GM12878 (cell line): ENCODE results near the gene EFCAB10.

Experiments used
- ATF2 ChIP-seq: IDR thresholded peaks from 2 replicates; pipeline ENCODE4 v1.6.1; 2012; ENCODE audit warnings: low read length, inconsistent platforms
- ATF3 ChIP-seq: IDR thresholded peaks from 2 replicates; pipeline ENCODE4 v1.6.1; 2011; ENCODE audit warnings: low read depth, mild to moderate bottlenecking, low read length, moderate library complexity, borderline replicate concordance; ENCODE audit errors: extremely low read depth
- CREB1 ChIP-seq: IDR thresholded peaks from 2 replicates; pipeline ENCODE4 v1.6.1; 2012; ENCODE audit warnings: low read depth, mild to moderate bottlenecking, inconsistent platforms
- CTCF ChIP-seq, 3 experiments: IDR thresholded peaks in 2 of 3; conservative IDR thresholded peaks in 1 of 3; 2 replicates each; pipeline ENCODE4 v1.5.1; 2011; ENCODE audit warnings: low read depth in 3 of 3, low read length in 3 of 3, mild to moderate bottlenecking in 3 of 3, control low read depth in 2 of 3, moderate library complexity in 2 of 3, inconsistent platforms in 1 of 3, mixed read lengths in 1 of 3; ENCODE audit not compliant: control insufficient read depth in 2 of 3, insufficient read depth in 1 of 3; ENCODE audit errors: extremely low read depth in 1 of 3
- IRF4 ChIP-seq: IDR thresholded peaks from 2 replicates; pipeline ENCODE4 v1.6.1; 2011; ENCODE audit warnings: low read depth, low read length
- MAX ChIP-seq: IDR thresholded peaks from 2 replicates; pipeline ENCODE4 v1.6.1; 2012; ENCODE audit warnings: low read depth, low read length, improper control_type of control experiment
- POLR2A ChIP-seq: IDR thresholded peaks from 2 replicates; pipeline ENCODE4 v1.6.1; 2011; ENCODE audit warnings: low read depth, mild to moderate bottlenecking, low read length
- REST ChIP-seq: IDR thresholded peaks from 2 replicates; pipeline ENCODE4 v1.6.1; 2012; ENCODE audit warnings: mild to moderate bottlenecking, low read depth, low read length
- USF1 ChIP-seq: IDR thresholded peaks from 2 replicates; pipeline ENCODE4 v1.6.1; 2011; ENCODE audit warnings: borderline replicate concordance, low read depth, mild to moderate bottlenecking, moderate library complexity, mixed read lengths, low read length; ENCODE audit not compliant: insufficient read depth; ENCODE audit errors: extremely low read length

GRCh38 chr7:105623906-105624305, 42.6 kb upstream of the EFCAB10 start:
- TF ChIP-seq USF1 (no peak), CREB1 (no peak), ATF2 (no peak), MAX (no peak), CTCF (IDR thresholded peaks at IDR 0.05 in 2 of 3, conservative IDR thresholded peaks at IDR 0.05 in 1 of 3; ENCODE audit: control insufficient read depth in 2 of 3, extremely low read depth in 1 of 3, insufficient read depth in 1 of 3, low read depth in 3 of 3, low read length in 3 of 3) (no peak), POLR2A (no peak), ATF3 (no peak), REST (no peak), IRF4 (no peak)
